GM23338 (cell line): ENCODE results near the gene SOX13. TPM values are rescaled to one million over a fixed set of nuclear protein-coding genes. Genes with fewer than 3 reads are reported as not detected.

Experiments used
- CREB1 ChIP-seq: fragments of 250-450 bp; sonication (Bioruptor Pico); IDR thresholded peaks from 2 replicates; pipeline ENCODE4 v1.5.0; 2020; ENCODE audit warnings: low read depth, mild to moderate bottlenecking, moderate library complexity
- EZH2phosphoT487 ChIP-seq: fragments of 200-600 bp; sonication (generic); IDR thresholded peaks from one replicate; pipeline ENCODE4 v1.8.1; 2018; ENCODE audit warnings: antibody characterized with exemption; ENCODE audit not compliant: unreplicated experiment
- JUNB ChIP-seq: IDR thresholded peaks from one replicate; pipeline ENCODE4 v1.6.1; 2016; ENCODE audit warnings: antibody characterized with exemption; ENCODE audit not compliant: unreplicated experiment
- REST ChIP-seq: IDR thresholded peaks from one replicate; pipeline ENCODE4 v1.6.1; 2018; ENCODE audit warnings: antibody characterized with exemption; ENCODE audit not compliant: unreplicated experiment
- ZNF114 ChIP-seq: fragments of 250-450 bp; sonication (Bioruptor Pico); IDR thresholded peaks from 2 replicates; pipeline ENCODE4 v1.5.0; 2020; ENCODE audit warnings: mild to moderate bottlenecking, moderate library complexity
- ZNF331 ChIP-seq: fragments of 250-450 bp; sonication (Bioruptor Pico); IDR thresholded peaks from 2 replicates; pipeline ENCODE4 v1.5.0; 2020; ENCODE audit warnings: low read depth, mild to moderate bottlenecking, moderate library complexity
- ZNF462 ChIP-seq: fragments of 250-450 bp; sonication (Bioruptor Pico); IDR thresholded peaks from 2 replicates; pipeline ENCODE4 v1.5.0; 2020; ENCODE audit warnings: mild to moderate bottlenecking, moderate library complexity
- polyA plus RNA-seq: library from polyadenylated mRNA; unstranded; fragments of >200 nt; fragmentation: Nextera tagmentation; extraction: Ambion mirVana; gene quantifications from 2 replicates; pipeline ENCODE4 v1.2.1, GENCODE V29; 2016
- total RNA-seq: library from RNA; depleted of rRNA; stranded (reverse); fragments of >200 nt; shearing (Covaris generic); gene quantifications from 2 replicates; pipeline ENCODE4 v1.2.3, GENCODE V29; 2014

The SOX13 gene
- total and polyA plus RNA-seq, 2 experiments from 2014 or later, result 28.6 to 123 TPM

- TF ChIP-seq ZNF462 (CRISPR knock-in tag) (no peak), CREB1 (CRISPR knock-in tag) (no peak), JUNB (no peak), EZH2phosphoT487 (no peak), ZNF114 (CRISPR knock-in tag) (no peak), ZNF331 (CRISPR knock-in tag) (no peak), REST (no peak)
Observed at GRCh38 chr1:204116539-204116938, 43.6 kb downstream of the SOX13 start (continued).
